HG02759 (cell line): Measurements from ENCODE around the gene MBNL2.

Experiments used
- ATAC-seq: cut with Tn5 transposase; IDR thresholded peaks from one replicate; pipeline ENCODE4 v1.9.1; 2021; ENCODE audit warnings: mild to moderate bottlenecking, moderate library complexity; ENCODE audit not compliant: unreplicated experiment

MBNL2 gene

GRCh38 chr13:97367016-97367822 is 145.1 kb downstream of the MBNL2 start:
- peak; percentile 57 for ATAC-seq

- ATAC-seq = peak; percentile 78
Observed at GRCh38 chr13:97369261-97369893, 147.2 kb downstream of the MBNL2 start.

GRCh38 chr13:97371486-97372109 is 149.5 kb downstream of the MBNL2 start:
- ATAC-seq = no peak

- ATAC-seq = no peak
Observed at GRCh38 chr13:97372936-97373335, 150.8 kb downstream of the MBNL2 start.

- no peak for ATAC-seq
Observed at GRCh38 chr13:97373787-97374186, 151.7 kb downstream of the MBNL2 start.

GRCh38 chr13:97376981-97377380 is 154.8 kb downstream of the MBNL2 start:
- ATAC-seq = no peak

- no peak for ATAC-seq
Observed at GRCh38 chr13:97379386-97379785, 157.3 kb downstream of the MBNL2 start.

GRCh38 chr13:97380696-97381095 is 158.6 kb downstream of the MBNL2 start:
- no peak for ATAC-seq

GRCh38 chr13:97381189-97381588 is 159.1 kb downstream of the MBNL2 start:
- ATAC-seq = no peak

GRCh38 chr13:97382276-97382675 is 160.1 kb downstream of the MBNL2 start:
- ATAC-seq = no peak

- ATAC-seq = no peak
Observed at GRCh38 chr13:97384371-97384770, 162.2 kb downstream of the MBNL2 start.

- no peak for ATAC-seq
Observed at GRCh38 chr13:97385146-97385545, 163.0 kb downstream of the MBNL2 start.

- no peak for ATAC-seq
Observed at GRCh38 chr13:97385854-97386253, 163.7 kb downstream of the MBNL2 start.

- peak; percentile 57 for ATAC-seq
Observed at GRCh38 chr13:97386801-97387484, 164.8 kb downstream of the MBNL2 start.

- peak; percentile 15 for ATAC-seq
Observed at GRCh38 chr13:97387485-97387839, 165.3 kb downstream of the MBNL2 start.

GRCh38 chr13:97387890-97388289 is 165.8 kb downstream of the MBNL2 start:
- no peak for ATAC-seq

GRCh38 chr13:97388373-97388772 is 166.2 kb downstream of the MBNL2 start:
- ATAC-seq = peak; percentile 50

- no peak for ATAC-seq
Observed at GRCh38 chr13:97390941-97391600, 168.9 kb downstream of the MBNL2 start.

GRCh38 chr13:97392020-97392419 is 169.9 kb downstream of the MBNL2 start:
- no peak for ATAC-seq

- no peak for ATAC-seq
Observed at GRCh38 chr13:97394542-97394941, 172.4 kb downstream of the MBNL2 start.
